ENCODE measurements around the gene CLASRP. TPM values are rescaled to one million over a fixed set of nuclear protein-coding genes. Genes with fewer than 3 reads are reported as not detected.

Gene CLASRP
- polyA plus RNA-seq, 1 donor from 2014 or later = 30.1 TPM

DNA sequence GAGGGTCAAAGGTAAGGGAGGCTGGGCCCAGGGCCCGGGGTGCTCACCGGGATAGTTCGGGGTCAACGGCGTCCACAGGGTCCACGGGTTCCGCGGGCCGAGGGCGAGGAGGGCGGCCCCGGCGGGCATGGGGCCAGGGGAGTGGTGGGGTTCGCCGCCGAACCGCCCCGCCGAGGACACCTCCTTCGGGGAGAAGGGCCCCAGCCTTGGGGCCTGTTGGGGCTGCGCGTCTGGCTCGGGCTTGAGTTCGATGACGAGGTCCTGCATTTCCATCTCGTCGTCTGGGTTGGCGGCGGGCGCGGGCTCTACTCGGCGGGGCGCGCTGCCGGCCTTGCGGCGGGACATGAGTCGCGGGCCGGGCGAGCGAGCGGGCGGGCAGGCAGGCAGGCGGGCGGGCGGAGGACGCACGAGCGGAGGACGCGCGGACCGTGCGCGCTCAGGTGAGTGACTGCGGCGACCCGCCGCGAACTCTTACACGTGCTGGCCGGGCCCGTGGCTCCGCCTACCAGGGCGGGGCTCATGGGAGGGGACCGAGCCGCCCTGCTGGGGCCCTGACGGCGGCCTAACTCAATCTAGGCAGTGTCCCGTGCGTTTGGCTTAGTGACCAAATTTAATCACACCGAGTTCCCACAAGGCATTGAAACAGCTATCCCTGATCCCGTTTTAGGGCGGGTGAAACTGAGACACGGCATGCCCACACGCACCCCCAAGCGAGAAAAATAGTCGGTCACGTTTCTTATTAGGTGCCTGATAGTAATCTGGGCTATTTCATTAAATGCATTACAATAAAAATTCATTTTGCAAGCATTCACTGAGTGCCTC, 37.4 kb downstream of the CLASRP start, which contains the start of gene ZNF296:
ZNF296 (minus strand) TSS at position 450 of the 822 bp plus-strand sequence; CDS start at position 345, 105 bp downstream.
- H3K9me2 ChIP-seq (ENCODE audit: insufficient read depth, low read length) = no peaks in the 10 kb centered on the region
- peaks cover 18% of the 10 kb centered on the region for H3K79me2 ChIP-seq (replicated peaks; ENCODE audit: insufficient read depth, low read length)
- no peak within 1 kb of the TSS for H3K9ac ChIP-seq (ENCODE audit: low read length)
- H3K4me2 ChIP-seq (ENCODE audit: low read length) = no peak within 1 kb of the TSS
- H3K27me3 ChIP-seq (ENCODE audit: insufficient read depth, low read depth, low read length) = peaks cover 33% of the 10 kb centered on the region
- H3F3A ChIP-seq (ENCODE audit: insufficient read depth, low read length, poor library complexity, severe bottlenecking) = no peaks in the 10 kb centered on the region
- TF ChIP-seq MXI1 (conservative IDR thresholded peaks at IDR 0.05; ENCODE audit: poor library complexity, severe bottlenecking) = peak; percentile 49
- TF ChIP-seq SMC3 (conservative IDR thresholded peaks at IDR 0.05; ENCODE audit: poor library complexity) = peak; percentile 24
- TF ChIP-seq, protein P1, sequence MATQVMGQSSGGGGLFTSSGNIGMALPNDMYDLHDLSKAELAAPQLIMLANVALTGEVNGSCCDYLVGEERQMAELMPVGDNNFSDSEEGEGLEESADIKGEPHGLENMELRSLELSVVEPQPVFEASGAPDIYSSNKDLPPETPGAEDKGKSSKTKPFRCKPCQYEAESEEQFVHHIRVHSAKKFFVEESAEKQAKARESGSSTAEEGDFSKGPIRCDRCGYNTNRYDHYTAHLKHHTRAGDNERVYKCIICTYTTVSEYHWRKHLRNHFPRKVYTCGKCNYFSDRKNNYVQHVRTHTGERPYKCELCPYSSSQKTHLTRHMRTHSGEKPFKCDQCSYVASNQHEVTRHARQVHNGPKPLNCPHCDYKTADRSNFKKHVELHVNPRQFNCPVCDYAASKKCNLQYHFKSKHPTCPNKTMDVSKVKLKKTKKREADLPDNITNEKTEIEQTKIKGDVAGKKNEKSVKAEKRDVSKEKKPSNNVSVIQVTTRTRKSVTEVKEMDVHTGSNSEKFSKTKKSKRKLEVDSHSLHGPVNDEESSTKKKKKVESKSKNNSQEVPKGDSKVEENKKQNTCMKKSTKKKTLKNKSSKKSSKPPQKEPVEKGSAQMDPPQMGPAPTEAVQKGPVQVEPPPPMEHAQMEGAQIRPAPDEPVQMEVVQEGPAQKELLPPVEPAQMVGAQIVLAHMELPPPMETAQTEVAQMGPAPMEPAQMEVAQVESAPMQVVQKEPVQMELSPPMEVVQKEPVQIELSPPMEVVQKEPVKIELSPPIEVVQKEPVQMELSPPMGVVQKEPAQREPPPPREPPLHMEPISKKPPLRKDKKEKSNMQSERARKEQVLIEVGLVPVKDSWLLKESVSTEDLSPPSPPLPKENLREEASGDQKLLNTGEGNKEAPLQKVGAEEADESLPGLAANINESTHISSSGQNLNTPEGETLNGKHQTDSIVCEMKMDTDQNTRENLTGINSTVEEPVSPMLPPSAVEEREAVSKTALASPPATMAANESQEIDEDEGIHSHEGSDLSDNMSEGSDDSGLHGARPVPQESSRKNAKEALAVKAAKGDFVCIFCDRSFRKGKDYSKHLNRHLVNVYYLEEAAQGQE (IDR thresholded peaks at IDR 0.05; ENCODE audit: borderline replicate concordance) = no peak
- H3K4me3 ChIP-seq (ENCODE audit: low read length) = peak within 1 kb of the TSS; percentile 62
- H4K20me1 ChIP-seq (ENCODE audit: insufficient read depth) = no peaks in the 10 kb centered on the region
- no peaks in the 10 kb centered on the region for H3K9me3 ChIP-seq (ENCODE audit: low read length)
- no peak within 1 kb of the TSS for H2AFZ ChIP-seq (ENCODE audit: low read depth, low read length)
- H3K27ac ChIP-seq (ENCODE audit: low read length) = no peak within 1 kb of the TSS
- H3K36me3 ChIP-seq (ENCODE audit: insufficient read depth, low read length) = no peaks in the 10 kb centered on the region

DNA sequence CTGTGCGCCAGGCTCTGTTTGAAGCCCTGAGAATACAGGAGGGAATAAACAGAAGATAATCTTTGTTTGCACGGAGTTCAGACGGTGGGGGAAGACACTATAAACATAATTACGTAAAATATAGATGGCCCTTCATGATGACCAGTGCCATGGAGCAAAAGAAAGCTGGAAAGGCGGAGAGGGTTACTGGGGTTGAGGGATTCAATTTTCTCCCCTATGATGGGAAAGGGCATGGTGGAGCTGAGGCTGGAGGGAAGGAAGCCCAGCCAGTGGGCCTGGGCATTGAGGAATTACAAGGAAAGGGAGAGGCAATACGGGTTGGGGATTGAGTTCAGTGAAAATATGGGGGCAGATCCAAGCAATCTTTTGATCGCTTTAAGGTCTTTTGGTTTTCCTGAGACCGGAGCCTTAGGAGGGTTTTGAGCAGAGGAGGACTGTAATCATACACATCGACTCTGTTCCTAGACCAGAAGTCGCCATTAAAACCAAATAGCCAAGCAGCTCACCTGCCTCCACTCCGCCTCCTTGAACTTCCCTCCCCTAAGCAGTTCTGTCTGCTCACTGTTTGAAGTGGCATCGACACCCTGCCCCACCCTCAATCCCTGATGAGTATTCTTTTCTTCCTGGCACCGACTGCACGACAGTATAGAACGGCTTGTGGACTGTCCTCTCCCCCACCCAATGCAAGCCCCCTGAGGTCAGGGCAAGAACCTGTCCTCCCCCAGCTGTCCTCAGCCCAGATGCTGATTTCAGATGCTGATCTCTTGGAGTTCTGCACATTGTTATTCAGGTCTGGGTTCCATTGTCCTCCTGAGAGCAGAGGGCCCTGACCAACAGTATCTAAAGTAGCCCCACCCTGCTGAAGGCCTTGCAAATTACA, 38.2 kb downstream of the CLASRP start:
- Histone ChIP-seq H3K9me3 (ENCODE audit: low read length) (no peaks in the 10 kb centered on the region), H2AFZ (ENCODE audit: low read depth, low read length) (no peak overlapping the region), H3K4me2 (ENCODE audit: low read length) (no peak overlapping the region), H3K27ac (ENCODE audit: low read length) (no peak overlapping the region), H4K20me1 (ENCODE audit: insufficient read depth) (no peaks in the 10 kb centered on the region), H3F3A (ENCODE audit: insufficient read depth, low read length, poor library complexity, severe bottlenecking) (no peaks in the 10 kb centered on the region), H3K9ac (ENCODE audit: low read length) (no peak overlapping the region), H3K4me3 (ENCODE audit: low read length) (peak overlapping the region; percentile 62), H3K79me2 (replicated peaks; ENCODE audit: insufficient read depth, low read length) (peaks cover 18% of the 10 kb centered on the region), H3K27me3 (ENCODE audit: insufficient read depth, low read depth, low read length) (peaks cover 33% of the 10 kb centered on the region), H3K9me2 (ENCODE audit: insufficient read depth, low read length) (no peaks in the 10 kb centered on the region), H3K36me3 (ENCODE audit: insufficient read depth, low read length) (no peaks in the 10 kb centered on the region)
- TF ChIP-seq MXI1 (conservative IDR thresholded peaks at IDR 0.05; ENCODE audit: poor library complexity, severe bottlenecking) (no peak), EP300 (conservative IDR thresholded peaks at IDR 0.05; ENCODE audit: poor library complexity, severe bottlenecking) (no peak), SMC3 (conservative IDR thresholded peaks at IDR 0.05; ENCODE audit: poor library complexity) (no peak), EZH2 (IDR thresholded peaks at IDR 0.05; ENCODE audit: borderline replicate concordance, insufficient read depth, low read length, poor library complexity, severe bottlenecking) (no peak), POLR2AphosphoS5 (IDR thresholded peaks at IDR 0.05) (no peak), RAD21 (conservative IDR thresholded peaks at IDR 0.05) (no peak), TAF1 (IDR thresholded peaks at IDR 0.05; ENCODE audit: low read depth) (no peak)
- TF ChIP-seq, protein P1 (IDR thresholded peaks at IDR 0.05; ENCODE audit: borderline replicate concordance) = no peak
- TF ChIP-seq, protein P2, sequence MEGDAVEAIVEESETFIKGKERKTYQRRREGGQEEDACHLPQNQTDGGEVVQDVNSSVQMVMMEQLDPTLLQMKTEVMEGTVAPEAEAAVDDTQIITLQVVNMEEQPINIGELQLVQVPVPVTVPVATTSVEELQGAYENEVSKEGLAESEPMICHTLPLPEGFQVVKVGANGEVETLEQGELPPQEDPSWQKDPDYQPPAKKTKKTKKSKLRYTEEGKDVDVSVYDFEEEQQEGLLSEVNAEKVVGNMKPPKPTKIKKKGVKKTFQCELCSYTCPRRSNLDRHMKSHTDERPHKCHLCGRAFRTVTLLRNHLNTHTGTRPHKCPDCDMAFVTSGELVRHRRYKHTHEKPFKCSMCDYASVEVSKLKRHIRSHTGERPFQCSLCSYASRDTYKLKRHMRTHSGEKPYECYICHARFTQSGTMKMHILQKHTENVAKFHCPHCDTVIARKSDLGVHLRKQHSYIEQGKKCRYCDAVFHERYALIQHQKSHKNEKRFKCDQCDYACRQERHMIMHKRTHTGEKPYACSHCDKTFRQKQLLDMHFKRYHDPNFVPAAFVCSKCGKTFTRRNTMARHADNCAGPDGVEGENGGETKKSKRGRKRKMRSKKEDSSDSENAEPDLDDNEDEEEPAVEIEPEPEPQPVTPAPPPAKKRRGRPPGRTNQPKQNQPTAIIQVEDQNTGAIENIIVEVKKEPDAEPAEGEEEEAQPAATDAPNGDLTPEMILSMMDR (IDR thresholded peaks at IDR 0.05; ENCODE audit: poor library complexity, severe bottlenecking) = no peak
